ENCODE data around the gene OR5D16.

Gene OR5D16

DNA sequence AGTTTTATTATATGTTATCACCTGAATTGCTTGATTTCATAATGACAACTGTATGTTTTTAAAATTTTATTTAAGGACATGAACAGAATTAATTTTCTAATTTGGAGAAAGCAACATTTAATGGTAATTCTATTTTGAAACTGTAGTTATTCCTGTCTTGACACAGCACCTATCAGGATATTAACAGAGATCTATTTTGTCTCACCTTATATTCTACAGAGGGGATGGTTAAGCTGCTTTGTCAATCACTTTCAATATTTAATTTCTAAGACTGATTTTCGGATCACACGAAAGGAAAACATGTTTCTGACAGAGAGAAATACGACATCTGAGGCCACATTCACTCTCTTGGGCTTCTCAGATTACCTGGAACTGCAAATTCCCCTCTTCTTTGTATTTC, at the start of gene OR5D16:
TSS of gene OR5D16 (plus strand) at position 301 of the 400 bp plus-strand sequence. CDS start at position 301, 0 bp downstream.
- H3K27ac ChIP-seq = no peak within 1 kb of the TSS
- TF ChIP-seq, protein P1, sequence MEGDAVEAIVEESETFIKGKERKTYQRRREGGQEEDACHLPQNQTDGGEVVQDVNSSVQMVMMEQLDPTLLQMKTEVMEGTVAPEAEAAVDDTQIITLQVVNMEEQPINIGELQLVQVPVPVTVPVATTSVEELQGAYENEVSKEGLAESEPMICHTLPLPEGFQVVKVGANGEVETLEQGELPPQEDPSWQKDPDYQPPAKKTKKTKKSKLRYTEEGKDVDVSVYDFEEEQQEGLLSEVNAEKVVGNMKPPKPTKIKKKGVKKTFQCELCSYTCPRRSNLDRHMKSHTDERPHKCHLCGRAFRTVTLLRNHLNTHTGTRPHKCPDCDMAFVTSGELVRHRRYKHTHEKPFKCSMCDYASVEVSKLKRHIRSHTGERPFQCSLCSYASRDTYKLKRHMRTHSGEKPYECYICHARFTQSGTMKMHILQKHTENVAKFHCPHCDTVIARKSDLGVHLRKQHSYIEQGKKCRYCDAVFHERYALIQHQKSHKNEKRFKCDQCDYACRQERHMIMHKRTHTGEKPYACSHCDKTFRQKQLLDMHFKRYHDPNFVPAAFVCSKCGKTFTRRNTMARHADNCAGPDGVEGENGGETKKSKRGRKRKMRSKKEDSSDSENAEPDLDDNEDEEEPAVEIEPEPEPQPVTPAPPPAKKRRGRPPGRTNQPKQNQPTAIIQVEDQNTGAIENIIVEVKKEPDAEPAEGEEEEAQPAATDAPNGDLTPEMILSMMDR (IDR thresholded peaks at IDR 0.05) = no peak
- TF ChIP-seq ZFX (IDR thresholded peaks at IDR 0.05; ENCODE audit: borderline replicate concordance) = no peak

DNA sequence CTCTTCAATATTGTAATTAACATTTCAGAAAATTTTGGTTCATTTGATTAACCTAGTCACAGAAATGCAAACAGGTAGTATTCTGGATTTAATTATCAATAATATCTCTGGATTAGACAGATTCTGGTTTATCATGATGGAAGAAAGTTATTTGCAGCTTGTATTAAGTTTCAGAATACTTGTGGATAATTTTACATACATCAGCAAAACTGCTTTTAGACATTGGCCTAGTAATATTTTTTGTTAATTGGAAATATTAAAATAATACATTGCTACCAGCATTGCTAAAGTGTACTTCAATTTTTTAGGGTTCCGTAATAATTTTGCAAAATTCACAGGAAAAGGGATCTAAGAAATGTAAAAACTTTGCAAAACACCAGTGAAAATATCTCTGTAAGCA, 46.9 kb upstream of the OR5D16 start:
- TF ChIP-seq, protein P1 (IDR thresholded peaks at IDR 0.05) = no peak
- no peak overlapping the region for H3K27ac ChIP-seq

DNA sequence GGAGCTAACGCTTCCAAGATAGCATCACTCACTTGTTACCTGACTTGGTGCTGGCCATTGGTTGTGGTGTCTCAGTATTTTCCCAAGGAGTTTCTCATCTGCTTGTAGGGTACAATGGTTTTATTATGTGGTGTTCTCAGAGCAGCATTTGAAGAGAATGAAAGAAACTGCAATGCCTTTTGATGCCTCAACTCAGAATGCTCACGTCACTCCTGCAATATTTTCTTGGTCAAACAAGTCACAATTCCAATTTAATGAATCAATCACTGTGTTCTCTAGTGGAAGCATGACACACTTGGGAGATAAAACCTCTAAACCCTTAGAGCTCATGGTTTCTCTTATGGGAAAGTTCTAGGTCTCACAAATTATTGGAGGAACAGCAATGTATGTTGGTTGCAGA, 45.2 kb upstream of the OR5D16 start:
- no peak for TF ChIP-seq ZFX (IDR thresholded peaks at IDR 0.05; ENCODE audit: borderline replicate concordance)
- TF ChIP-seq, protein P1 (IDR thresholded peaks at IDR 0.05) = no peak
- no peak overlapping the region for H3K27ac ChIP-seq

DNA sequence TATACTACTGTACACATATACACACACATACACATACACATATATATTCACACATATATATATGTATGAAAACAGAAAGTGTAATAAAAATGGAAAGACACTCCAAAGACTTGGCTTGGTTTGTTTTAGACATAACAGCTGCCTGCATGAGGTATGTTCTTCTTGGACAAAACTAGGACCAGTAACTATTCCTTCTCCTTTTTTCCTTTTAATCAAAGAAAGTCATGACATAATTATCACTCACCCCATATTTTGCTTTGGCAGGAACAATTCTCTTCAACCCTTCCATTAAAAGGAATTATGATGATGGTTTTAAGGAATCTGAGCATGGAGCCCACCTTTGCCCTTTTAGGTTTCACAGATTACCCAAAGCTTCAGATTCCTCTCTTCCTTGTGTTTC, 43.3 kb upstream of the OR5D16 start, which contains the start of gene OR5D14:
TSS of gene OR5D14 (plus strand) at position 301 of the 400 bp plus-strand sequence. CDS start at position 301, 0 bp downstream.
- no peak for TF ChIP-seq ZFX (IDR thresholded peaks at IDR 0.05; ENCODE audit: borderline replicate concordance)
- TF ChIP-seq, protein P1 (IDR thresholded peaks at IDR 0.05) = no peak
- no peak within 1 kb of the TSS for H3K27ac ChIP-seq

DNA sequence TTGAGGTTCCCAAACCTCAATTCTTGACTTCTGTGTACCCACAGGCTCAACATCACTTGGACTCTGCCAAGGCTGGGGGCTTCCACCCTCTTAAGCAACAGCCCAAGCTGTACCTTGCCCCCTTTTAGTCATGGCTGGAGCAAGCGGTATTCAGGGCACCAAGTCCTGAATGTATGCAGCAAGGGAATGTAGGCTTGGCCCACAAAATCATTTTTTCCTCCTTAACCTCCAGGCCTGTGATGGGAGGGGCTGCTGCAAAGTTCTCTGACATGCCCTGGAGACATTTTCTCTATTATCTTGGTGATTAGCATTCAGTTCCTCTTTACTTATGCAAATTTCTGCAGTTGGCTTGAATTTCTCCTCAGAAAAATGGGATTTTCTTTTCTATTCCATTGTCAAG, 32.3 kb upstream of the OR5D16 start:
- H3K27ac ChIP-seq = no peak overlapping the region
- TF ChIP-seq, protein P1 (IDR thresholded peaks at IDR 0.05) = no peak
- no peak for TF ChIP-seq ZFX (IDR thresholded peaks at IDR 0.05; ENCODE audit: borderline replicate concordance)

DNA sequence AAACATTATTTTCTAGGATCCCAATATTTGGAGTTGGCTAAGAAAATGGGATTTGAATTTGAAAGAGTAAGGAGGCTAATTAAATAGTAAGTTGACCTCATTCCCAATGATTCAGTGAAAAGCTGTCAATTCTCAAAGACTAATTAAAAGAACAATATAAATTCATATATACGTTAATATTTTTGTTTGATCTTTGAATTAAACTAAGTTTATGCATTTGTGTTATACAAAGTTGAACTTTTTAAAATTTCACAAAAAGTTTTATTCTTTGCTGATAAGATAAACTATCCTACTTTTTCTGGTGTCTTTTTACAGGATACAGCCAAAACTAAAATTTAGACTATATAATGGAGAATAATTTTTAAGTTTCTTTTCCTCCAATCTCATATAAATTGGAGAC, 27.5 kb upstream of the OR5D16 start, which contains the start of gene OR5L1:
TSS of gene OR5L1 (plus strand) at position 301 of the 400 bp plus-strand sequence. CDS start 100 bp downstream, outside the sequence.
- TF ChIP-seq ZFX (IDR thresholded peaks at IDR 0.05; ENCODE audit: borderline replicate concordance) = no peak
- TF ChIP-seq, protein P1 (IDR thresholded peaks at IDR 0.05) = no peak

DNA sequence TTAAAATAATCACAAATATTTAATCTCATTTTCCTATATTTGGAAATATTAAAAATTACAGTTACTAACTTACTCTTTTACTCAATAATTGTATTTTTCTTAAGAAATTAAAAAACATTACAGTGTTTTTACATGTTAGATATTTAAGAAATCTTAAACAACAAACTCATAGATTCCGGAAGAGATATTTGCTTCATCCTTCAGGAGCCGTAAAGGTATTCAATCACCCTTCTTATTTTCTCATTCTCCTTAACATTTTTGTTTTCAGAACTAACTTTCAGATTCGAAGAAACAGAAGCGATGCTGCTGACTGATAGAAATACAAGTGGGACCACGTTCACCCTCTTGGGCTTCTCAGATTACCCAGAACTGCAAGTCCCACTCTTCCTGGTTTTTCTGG, 19.2 kb upstream of the OR5D16 start, which contains the start of gene OR5D18:
TSS of gene OR5D18 (plus strand) at position 301 of the 400 bp plus-strand sequence. CDS start at position 301, 0 bp downstream.
- H3K27ac ChIP-seq = no peak within 1 kb of the TSS
- no peak for TF ChIP-seq ZFX (IDR thresholded peaks at IDR 0.05; ENCODE audit: borderline replicate concordance)

More for the DNA sequence above, 27.5 kb upstream of the OR5D16 start, which contains the start of gene OR5L1:
- no peak within 1 kb of the TSS for H3K27ac ChIP-seq

DNA sequence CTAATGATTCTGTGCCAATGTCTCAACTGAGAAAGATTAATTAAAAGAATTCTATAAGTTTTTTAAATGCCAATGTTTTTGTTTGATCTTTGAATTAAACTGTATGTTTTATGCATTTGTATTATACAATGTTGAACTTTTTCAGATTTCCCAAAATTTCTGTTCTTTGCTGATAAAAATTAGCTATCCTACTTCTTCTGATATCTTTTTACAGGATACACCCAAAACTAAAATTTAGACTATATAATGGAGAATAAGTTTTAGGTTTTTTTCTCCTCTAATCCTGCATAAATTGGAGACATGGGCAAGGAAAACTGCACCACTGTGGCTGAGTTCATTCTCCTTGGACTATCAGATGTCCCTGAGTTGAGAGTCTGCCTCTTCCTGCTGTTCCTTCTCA, 11.6 kb upstream of the OR5D16 start, which contains the start of gene OR5L2:
TSS of gene OR5L2 (plus strand) at position 301 of the 400 bp plus-strand sequence. CDS start at position 301, 0 bp downstream.
- H3K27ac ChIP-seq = no peak within 1 kb of the TSS
- no peak for TF ChIP-seq ZFX (IDR thresholded peaks at IDR 0.05; ENCODE audit: borderline replicate concordance)
- TF ChIP-seq, protein P1 (IDR thresholded peaks at IDR 0.05) = no peak
